ENCODE data around the gene CCDC51.
"Not testable (repeated sequence)": the region's sequence is repeated elsewhere in the genome, so short reads cannot be mapped to it uniquely, and the experiment has no call there.

Gene CCDC51

GRCh38 chr3:48439820-48440589 lies at the start of gene CCDC51, which contains the start of gene TMA7:
CCDC51 (minus strand) TSS chr3:48440119; CDS start chr3:48435128, 4,991 bp downstream.
TMA7 (plus strand) TSS chr3:48440257; CDS start chr3:48440297, 40 bp downstream.
- TF ChIP-seq POU6F1 (CRISPR knock-in tag; IDR thresholded peaks at IDR 0.05; ENCODE audit: borderline replicate concordance, low read depth) (no peak), PPARA (CRISPR knock-in tag; IDR thresholded peaks at IDR 0.05; ENCODE audit: borderline replicate concordance) (no peak), ISL1 (CRISPR knock-in tag; IDR thresholded peaks at IDR 0.05) (no peak), OSR1 (CRISPR knock-in tag; IDR thresholded peaks at IDR 0.05) (no peak), SNAI2 (CRISPR knock-in tag; IDR thresholded peaks at IDR 0.05) (no peak), ZNF70 (CRISPR knock-in tag; IDR thresholded peaks at IDR 0.05) (no peak), RARB (CRISPR knock-in tag; IDR thresholded peaks at IDR 0.05) (no peak), TCF4 (CRISPR knock-in tag; IDR thresholded peaks at IDR 0.05; ENCODE audit: borderline replicate concordance) (no peak), ZNF8 (CRISPR knock-in tag; IDR thresholded peaks at IDR 0.05) (no peak), ZFP30 (CRISPR knock-in tag; IDR thresholded peaks at IDR 0.05) (no peak), CSDC2 (CRISPR knock-in tag; IDR thresholded peaks at IDR 0.05) (no peak), ARNTL (CRISPR knock-in tag; IDR thresholded peaks at IDR 0.05; ENCODE audit: borderline replicate concordance, low read depth) (no peak), CREB5 (CRISPR knock-in tag; IDR thresholded peaks at IDR 0.05; ENCODE audit: low read depth) (no peak), PATZ1 (CRISPR knock-in tag; IDR thresholded peaks at IDR 0.05; ENCODE audit: borderline replicate concordance) (no peak), GLIS3 (CRISPR knock-in tag; IDR thresholded peaks at IDR 0.05) (no peak), CSRNP3 (CRISPR knock-in tag; IDR thresholded peaks at IDR 0.05) (no peak)
- ATAC-seq = peak; percentile 97

GRCh38 chr3:48486952-48487351 lies 47.0 kb upstream of the CCDC51 start:
- TF ChIP-seq ISL1 (CRISPR knock-in tag; IDR thresholded peaks at IDR 0.05) (no peak), ZFP30 (CRISPR knock-in tag; IDR thresholded peaks at IDR 0.05) (no peak), ZC3H10 (CRISPR knock-in tag; IDR thresholded peaks at IDR 0.05) (no peak), ZNF8 (CRISPR knock-in tag; IDR thresholded peaks at IDR 0.05) (no peak), ZFP3 (CRISPR knock-in tag; IDR thresholded peaks at IDR 0.05) (no peak), ESRRG (CRISPR knock-in tag; IDR thresholded peaks at IDR 0.05) (no peak), TOX (CRISPR knock-in tag; IDR thresholded peaks at IDR 0.05; ENCODE audit: borderline replicate concordance) (no peak), ZNF70 (CRISPR knock-in tag; IDR thresholded peaks at IDR 0.05) (no peak), PPARA (CRISPR knock-in tag; IDR thresholded peaks at IDR 0.05; ENCODE audit: borderline replicate concordance) (no peak), BACH2 (CRISPR knock-in tag; IDR thresholded peaks at IDR 0.05; ENCODE audit: borderline replicate concordance) (no peak), PATZ1 (CRISPR knock-in tag; IDR thresholded peaks at IDR 0.05; ENCODE audit: borderline replicate concordance) (no peak), CREB5 (CRISPR knock-in tag; IDR thresholded peaks at IDR 0.05; ENCODE audit: low read depth) (no peak), TCF4 (CRISPR knock-in tag; IDR thresholded peaks at IDR 0.05; ENCODE audit: borderline replicate concordance) (no peak), GLIS3 (CRISPR knock-in tag; IDR thresholded peaks at IDR 0.05) (no peak)
- ATAC-seq = no peak

GRCh38 chr3:48482822-48483221 lies 42.9 kb upstream of the CCDC51 start:
- ATAC-seq = not testable (repeated sequence)

- ATAC-seq = not testable (repeated sequence)
These were observed 41.0 kb upstream of the CCDC51 start for GRCh38 chr3:48480891-48481290.

Data from SK-N-SH treated with all-trans-retinoic acid at 6 μM for 48 hours (cell line).